IMR-90 (cell line): ENCODE data around the gene SMARCAD1. TPM values are rescaled to one million over a fixed set of nuclear protein-coding genes. Genes with fewer than 3 reads are reported as not detected.

ENCODE experiments used
- polyA plus RNA-seq, 3 experiments: library from polyadenylated mRNA; depleted of rRNA; stranded (reverse); fragments of >200 nt; gene quantifications; 2 replicates each; pipeline ENCODE4 v1.2.3, GENCODE V29; 2012; ENCODE audit warnings: low replicate concordance in 1 of 3
- total RNA-seq: library from RNA; depleted of rRNA; stranded (reverse); fragments of >200 nt; gene quantifications from 2 replicates; pipeline ENCODE4 v1.2.3, GENCODE V29; 2012; rRNA removed

The SMARCAD1 gene
- total and polyA plus RNA-seq, 2 of the 4 experiments (the other 2 are of a cell fraction), result 12.3 to 35.3 TPM

Other genes starting within 250 kb of the SMARCAD1 start
- not detected in 2 replicates for gene HPGDS, start 135.0 kb downstream of the SMARCAD1 start, total RNA-seq
- gene HPGDS, start 135.0 kb downstream of the SMARCAD1 start, polyA plus RNA-seq (2012; rRNA removed), result not detected in 2 replicates
- 159 and 188 TPM in 2 replicates for gene PDLIM5, start 244.1 kb downstream of the SMARCAD1 start, total RNA-seq
- 96.5 and 98.9 TPM in 2 replicates for gene PDLIM5, start 244.1 kb downstream of the SMARCAD1 start, polyA plus RNA-seq (2012; rRNA removed)